GM19395 (cell line): ENCODE data around the gene PWWP2B.
"Not testable (repeated sequence)": the region's sequence is repeated elsewhere in the genome, so short reads cannot be mapped to it uniquely, and the experiment has no call there.

Experiments
- ATAC-seq: cut with Tn5 transposase; IDR thresholded peaks from one replicate; pipeline ENCODE4 v1.9.1; 2021; ENCODE audit warnings: mild to moderate bottlenecking, moderate library complexity; ENCODE audit not compliant: unreplicated experiment

PWWP2B gene

GRCh38 chr10:132430231-132430743, 33.3 kb downstream of the PWWP2B start:
- no peak for ATAC-seq

GRCh38 chr10:132430861-132431271, 33.9 kb downstream of the PWWP2B start:
- ATAC-seq, result no peak

GRCh38 chr10:132431537-132432175, 34.7 kb downstream of the PWWP2B start:
- no peak for ATAC-seq

GRCh38 chr10:132432176-132432540, 35.2 kb downstream of the PWWP2B start:
- ATAC-seq, result no peak

DNA sequence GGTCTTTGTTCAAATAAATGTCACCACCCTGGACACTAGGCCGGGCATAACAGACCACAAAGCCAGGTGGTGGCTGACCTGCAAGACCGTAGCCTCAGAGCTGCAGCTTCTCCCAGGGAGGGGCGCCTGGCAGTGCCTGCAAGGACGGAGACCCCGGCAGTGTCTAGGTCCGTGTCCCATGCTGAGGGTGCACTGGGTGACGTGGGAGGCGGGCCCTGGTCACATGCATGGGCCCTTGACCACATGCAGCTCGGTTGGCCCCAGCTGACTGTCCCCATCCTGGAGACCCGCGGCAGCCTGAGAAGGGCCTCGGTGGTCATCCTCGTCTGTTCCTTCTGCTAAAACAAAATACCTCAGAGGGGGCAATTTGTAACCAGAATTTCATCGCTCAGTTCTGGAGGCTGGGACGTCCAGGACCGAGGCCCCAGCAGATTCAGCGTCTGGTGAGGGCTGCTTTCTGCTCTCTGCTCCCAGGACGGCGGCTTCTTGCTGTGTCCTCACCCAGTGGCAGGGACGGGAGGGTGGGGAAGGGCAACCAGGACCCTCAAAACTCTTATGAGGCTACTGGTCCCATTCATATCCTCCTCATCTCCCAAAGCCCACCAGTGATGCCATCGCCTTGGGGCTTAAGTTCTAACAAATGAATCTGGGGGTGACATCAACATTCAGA, 36.8 kb downstream of the PWWP2B start:
- ATAC-seq, result no peak

GRCh38 chr10:132434405-132435005, 37.5 kb downstream of the PWWP2B start:
- no peak for ATAC-seq

- not testable (repeated sequence) for ATAC-seq
These were observed 38.3 kb downstream of the PWWP2B start for GRCh38 chr10:132435320-132435719.

DNA sequence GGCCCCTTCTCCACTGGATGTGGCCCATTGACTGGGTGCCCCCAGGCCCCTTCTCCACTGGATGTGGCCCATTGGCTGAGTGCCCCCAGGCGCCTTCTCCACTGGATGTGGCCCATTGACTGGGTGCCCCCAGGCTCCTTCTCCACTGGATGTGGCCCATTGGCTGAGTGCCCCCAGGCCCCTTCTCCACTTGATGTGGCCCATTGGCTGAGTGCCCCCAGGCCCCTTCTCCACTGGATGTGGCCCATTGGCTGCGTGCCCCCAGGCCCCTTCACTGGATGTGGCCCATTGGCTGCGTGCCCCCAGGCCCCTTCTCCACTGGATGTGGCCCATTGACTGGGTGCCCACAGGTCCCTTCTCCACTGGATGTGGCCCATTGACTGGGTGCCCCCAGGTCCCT, 39.1 kb downstream of the PWWP2B start:
- ATAC-seq, result not testable (repeated sequence)

GRCh38 chr10:132436861-132437410, 39.9 kb downstream of the PWWP2B start:
- no peak for ATAC-seq

DNA sequence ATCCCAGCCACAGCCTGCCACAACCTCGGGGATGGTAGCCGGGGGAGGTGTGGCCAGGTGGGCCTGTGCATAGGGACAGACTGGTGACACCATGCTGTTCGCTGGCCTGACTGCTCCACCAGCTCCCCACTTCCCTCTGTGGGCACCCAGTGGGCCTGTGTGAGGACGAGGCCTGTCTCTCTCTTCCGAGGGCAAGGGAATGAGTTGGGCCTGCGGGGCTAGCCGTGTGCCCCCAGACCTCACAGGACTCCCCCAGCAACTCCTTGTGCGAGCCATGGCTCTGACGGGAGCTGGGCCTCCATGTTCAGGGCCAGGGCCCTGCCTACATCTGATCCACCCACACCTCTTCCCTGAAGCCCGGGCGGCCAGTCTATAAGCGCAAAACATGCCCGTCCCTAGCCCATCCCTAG, 40.5 kb downstream of the PWWP2B start:
- no peak for ATAC-seq

DNA sequence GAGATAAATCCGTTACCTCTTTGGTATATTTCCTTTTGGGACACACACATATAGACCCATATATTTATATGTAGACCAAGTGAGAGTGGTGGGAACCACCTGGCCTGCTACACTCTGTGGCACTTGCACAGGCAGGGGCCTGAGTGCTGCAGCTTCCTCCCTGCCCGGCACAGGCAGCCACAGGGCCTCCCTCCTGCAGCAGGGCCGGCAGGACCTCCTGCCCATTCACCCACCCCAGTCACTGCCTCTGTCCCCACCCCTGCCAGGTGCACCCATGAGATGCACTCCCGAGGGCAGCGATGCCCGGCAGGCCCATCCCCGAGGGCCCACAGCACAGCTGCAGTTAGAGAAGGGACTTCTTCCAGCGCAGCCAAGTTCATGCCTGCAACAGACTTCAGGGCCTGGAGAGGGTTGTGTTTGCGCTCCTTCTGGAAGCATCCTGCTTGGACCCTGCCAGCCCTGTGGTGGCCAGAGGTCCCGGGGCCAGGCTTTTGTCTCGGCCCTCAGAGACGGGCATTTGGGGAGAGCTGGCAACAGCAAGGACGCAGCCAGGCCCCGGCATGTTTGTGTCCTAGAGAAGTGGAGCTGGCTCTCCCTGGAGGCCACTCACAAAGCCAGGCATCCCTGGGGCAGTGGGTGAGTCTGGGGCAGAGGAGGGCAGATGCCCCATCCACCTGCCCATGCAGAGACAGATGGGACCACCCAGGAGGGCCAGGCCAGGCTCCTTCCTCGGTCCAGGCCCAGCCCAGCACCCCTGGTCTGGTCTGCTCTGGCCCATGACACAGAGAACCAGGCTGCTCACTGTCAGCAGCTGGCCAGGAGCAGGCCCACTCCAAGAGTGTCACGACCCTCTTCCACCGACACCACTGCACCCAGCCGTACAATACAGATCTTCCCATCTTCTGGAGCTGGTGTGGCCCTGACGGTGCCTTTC, 41.4 kb downstream of the PWWP2B start:
- ATAC-seq, result no peak

- no peak for ATAC-seq
These were observed 42.0 kb downstream of the PWWP2B start for GRCh38 chr10:132439025-132439388.

DNA sequence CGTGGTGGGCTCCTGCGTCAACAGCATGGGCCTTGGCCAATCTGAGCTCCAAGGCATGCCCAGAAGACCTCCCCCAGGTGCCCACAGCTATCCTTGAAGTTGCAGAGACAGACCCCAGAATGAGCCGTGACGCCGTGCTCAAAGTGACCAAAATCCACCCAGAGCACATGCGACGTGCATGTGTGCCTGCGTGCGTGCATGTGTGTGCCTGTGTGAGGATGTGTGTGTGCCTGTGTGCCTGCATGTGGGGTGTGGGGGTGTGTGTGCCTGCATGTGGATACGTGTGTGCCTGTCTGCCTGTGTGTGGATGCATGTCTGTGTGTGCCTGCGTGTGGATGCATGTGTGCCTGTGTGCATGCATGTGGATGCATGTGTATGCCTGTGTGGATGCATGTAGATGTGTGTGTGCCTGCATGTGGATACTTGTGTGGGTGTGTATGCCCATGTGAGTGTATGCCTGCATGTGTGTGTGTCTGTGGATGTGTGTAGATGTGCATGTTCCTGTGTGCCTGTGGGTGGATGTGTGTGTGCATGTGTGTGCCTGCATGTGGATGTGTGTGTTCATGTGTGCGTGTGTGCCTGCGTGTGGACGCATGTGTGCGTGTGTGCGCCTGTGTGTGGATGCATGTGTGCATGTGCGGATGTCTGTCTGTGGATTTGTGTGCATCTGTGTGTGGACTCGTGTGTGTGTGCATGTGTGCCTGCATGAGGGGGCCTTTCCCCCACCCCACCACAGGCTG, 42.6 kb downstream of the PWWP2B start:
- no peak for ATAC-seq

GRCh38 chr10:132440791-132441565, 44.0 kb downstream of the PWWP2B start:
- ATAC-seq, result no peak

DNA sequence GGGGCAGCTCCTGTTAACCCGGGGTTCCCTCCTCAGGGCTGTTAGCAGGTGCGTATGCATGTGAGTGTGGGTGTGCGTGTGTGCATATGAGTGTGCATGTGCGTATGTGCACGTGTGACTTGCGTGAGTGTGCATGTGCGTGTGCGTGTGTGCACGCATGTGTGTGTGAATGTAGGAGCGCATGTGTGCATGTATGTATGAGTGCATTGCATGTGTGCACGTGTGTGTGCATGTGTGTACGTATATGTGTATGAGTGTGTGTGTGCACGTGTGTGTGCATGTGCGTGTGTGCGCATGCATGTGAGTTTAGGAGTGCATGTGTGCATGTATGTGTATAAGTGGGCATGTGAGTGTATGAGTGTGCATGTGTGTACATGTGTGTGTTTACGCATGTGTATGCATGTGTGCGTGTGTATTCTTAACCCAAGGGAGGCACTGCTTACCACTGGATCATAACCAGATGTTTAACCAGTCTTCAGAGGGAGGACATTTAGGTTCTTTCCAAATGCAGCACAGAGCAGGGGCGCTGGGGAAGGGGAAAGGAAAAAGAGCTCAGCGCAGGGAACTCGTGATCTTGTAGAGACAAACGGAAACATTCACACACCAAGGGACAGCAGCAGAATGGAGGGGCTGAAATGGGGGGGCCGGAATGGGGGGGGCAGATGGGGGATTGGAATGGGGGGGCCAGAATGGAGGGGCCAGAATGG, 45.0 kb downstream of the PWWP2B start:
- ATAC-seq, result no peak

- no peak for ATAC-seq
These were observed 45.6 kb downstream of the PWWP2B start for GRCh38 chr10:132442636-132443035.

- no peak for ATAC-seq
These were observed 46.6 kb downstream of the PWWP2B start for GRCh38 chr10:132443605-132443982.

DNA sequence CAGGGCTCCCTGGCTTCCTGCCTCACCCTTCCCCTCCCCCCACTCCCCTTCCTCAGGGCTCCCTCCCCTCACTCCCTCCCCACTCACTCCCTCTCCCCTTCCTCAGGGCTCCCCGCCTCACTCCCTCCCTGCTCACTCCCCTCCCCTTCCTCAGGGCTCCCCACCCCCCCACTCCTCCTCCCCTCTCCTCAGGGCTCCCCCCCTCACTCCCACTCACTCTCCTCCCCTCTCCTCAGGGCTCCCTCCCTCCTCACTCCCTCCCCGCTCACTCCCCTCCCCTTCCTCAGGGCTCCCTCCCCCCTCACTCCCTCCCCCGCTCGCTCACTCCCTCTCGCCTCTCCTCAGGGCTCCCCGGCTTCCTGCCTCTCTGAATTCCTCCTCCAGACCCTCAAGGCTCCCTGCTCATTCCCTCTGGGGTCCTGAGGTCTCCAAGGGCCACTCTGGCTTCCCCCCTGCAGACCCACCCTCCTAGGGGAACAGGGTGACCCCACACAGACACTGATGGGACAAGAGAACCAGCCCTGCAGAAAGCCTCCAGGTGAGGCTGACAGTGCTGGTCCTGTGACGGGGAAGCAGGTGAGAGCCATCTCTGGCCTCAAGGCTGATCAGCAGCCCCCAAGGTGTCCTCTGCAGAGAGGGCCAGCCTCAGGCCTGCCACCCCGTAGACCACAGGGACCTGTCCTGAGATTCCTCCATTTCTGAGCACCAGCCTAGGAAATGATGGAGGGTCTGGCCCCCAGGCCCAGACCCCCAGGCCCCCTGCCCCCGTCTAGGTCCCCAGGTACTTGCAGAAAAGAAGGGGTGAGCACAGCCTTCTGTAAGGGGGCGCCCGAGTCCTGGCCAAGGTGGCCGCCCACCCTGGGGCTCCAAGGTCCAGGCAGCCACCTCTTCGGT, 47.2 kb downstream of the PWWP2B start:
- ATAC-seq, result no peak
